ENCODE measurements around the gene CTIF.

CTIF gene

DNA sequence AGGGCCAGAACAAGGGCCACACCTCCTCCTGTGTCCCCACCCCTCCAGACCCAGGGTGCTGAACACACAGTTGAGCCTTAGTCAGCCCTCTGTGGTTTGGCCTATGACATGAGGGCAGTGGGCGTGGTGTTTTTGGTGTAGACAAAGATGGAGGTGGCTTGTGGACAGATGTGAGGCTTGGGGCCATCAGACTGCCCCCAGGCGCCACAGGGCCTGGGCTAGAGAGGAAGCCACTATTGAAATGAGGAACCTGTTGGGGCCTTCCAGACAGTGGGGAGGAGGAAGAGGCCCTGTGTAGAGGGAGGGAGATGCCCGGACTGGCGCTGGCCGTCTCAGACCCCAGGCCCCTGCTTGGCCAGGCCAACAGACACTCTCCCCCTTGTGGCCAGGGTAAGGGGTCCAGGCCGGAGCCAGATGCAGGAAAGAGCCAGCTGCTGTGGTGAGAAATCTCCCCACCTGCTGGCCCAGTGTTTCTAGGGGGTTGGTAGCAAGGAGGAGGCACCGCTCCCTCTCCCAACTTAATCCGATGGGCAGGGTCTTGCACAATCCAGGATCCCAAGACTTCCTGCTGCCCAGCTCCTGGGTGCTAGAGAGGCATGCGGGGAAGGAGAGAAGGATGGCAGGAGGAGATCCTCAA, 358.2 kb downstream of the CTIF start:
- no peak for DNase-seq

GRCh38 chr18:48897531-48897930, 358.7 kb downstream of the CTIF start:
- no peak for DNase-seq

- DNase-seq: no peak
Measured at GRCh38 chr18:48898521-48898920, 359.7 kb downstream of the CTIF start.

DNA sequence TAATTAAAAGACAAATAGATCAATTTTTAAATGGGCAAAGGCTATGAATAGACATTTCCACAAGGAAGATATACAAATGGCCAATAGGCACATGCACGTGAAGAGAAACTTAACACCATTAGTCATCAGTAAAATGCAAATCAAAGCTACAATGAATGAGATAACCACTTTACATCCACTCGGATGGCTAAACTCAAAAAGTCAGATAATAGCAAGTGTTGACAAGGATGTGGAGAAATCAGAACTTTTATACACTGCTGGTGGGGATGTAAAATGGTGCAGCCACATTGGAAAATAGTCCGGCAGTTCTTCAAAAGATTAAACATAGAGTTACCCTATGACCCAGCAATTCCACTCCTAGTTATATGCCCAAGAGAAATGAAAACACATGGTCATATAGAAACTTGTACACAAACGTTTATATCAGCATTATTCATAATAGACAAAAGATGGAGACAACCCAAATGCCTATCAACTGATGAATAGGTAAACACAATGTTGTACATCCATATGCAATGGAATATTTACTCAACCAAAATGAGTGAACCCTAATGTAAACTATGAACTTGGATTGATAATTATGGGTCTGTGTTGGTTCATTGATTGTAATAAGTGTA, 360.8 kb downstream of the CTIF start:
- no peak for DNase-seq

DNA sequence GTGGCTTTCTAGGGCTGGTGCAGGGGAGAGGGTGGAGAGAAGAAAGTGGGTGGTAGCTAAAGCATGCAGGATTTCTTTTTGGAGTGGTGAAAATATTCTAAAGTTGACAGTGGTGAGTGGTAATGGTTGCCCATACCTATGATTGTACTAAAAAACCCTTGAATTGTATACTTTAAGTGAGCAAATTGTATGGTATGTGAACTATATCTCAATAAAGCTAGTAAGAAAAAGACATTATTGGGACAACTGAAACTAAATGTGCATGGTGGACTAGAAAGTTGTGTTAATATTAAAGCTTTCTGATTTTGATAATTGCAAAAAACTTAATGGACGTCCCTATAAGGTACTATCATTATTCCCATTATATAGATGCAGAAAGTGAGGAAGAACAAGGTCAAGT, 361.6 kb downstream of the CTIF start:
- DNase-seq: no peak

DNA sequence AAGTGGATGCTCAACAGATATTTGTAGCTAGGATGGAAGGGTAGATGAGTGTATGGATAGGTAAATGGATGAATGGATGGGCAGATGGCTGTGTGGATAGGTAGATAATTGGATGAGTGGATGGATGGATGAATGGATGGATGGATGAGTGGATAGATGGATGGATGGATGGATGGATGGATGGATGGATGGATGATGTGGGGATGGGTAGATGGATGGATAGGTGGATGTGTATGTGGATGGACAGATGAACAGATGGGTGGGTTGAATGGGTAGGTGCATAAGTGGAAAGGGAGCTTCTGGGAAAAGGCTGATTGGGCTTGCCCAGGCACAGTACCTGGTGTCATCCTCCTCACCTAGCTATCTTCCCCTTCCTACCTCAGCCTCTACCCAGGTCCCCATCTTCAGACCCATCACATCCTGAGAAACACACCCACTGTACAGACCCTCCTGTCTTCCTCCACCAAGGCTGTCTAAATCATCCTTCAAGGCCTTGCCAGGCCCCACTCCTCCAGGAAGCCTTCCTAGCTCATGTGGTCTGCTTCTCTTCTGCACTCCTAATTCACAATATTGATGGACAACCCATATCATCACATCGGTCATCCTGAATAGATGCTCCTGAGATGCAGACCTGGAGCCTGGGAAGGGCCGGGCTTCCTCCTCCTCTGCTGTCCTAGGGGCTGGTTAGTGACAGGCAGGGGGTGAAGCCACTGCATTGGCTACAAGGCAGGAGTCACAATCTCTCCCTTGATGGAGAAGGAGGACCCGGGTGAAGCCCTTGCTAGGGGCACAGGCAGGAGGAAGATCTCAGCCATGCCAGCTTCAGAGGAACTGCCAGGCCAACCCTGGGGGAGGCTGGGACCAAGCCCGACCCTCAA, 362.6 kb downstream of the CTIF start:
- DNase-seq: no peak

DNA sequence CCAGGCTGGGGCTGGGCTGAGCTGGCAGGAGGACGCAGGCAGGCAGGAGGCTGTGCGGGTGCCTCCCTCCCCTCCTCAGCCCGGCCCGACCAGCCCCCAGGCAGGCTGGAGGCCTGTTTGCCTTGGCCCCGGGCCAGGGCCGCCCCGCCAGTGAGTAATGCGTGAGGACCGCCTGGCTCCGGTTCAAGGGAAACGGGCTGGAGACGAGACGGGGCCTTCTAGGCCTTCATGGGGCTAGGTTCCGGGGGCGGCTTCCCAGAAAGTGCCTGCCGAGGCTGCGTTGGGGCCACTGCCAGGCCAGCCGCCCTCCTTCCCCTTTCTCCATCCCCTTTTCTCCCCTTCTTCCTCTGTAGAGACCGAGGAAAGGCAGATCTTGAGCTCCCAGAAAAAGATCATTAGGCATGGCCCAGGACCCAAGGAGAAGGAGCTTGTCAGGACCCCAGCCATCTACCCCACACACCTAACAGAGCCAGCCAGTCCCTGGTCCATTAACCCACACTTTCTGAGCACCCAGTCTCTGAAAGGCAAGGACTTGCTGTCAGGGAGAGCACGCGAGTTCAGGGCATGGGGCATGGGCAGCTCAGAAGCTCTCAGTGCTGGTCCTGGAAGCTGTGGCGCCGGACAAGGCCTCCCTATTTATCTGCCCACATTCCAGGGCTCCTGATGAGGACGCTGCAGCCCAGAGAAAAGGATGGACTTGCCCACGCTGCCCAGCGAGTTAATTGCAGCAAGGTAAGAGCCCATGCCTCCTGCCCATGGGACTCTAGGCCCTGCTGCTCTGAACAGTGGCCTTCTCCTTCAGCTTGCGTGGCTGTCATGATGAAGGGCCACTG, 363.4 kb downstream of the CTIF start:
- DNase-seq: no peak

DNA sequence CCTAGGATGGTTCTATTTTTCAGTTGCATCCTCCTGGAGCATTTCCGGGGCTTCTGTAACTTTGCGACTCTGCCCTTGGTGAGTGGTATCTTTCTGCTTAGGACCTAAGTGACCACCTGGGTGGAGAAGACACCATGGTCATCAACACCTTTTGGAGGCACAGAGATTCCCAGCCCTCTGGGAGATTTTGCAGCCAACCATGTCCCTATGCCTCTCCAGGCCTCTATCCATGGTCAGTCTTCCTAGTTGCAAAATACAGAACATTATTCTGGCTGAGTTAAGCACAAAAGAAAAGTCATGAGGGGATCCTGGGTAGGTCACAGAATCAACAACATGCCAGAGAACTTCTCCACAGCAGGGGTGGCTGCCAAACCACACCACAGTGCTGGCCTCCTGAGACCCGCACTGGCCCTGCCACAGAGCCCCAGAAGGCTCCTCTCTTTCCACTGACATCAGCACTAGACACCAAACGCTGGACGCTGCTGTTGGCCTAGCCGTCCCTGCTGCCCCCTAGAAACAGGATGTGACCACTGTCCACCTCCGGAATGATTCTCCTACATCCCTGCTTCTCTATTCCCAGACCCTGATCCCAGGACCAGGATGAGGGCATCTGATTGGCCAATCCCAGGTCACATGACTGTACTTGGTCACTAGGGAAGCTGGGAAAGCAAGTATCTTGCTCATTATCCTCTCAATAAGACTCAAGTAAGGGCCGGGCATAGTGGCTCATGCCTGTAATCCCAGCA, 364.2 kb downstream of the CTIF start:
- no peak for DNase-seq

DNA sequence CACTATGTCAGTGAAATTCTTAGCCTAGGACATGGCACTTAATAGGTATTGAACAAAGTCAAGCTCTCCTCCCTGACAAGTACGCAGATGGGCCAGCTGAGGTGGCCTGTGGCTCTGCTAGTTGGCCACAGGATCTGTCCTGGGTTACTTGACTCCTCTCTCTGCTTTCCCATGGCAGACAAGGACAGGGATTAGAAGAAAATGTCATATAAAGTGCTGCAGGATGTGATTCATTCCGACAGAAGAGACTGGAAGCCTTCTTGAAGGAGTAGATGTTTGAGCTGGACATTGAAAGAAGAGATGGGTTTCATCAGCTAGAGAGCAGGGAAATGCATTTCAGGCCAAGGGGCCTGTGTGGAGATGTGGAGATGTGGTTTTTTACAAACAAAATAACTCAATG, 365.3 kb downstream of the CTIF start:
- no peak for DNase-seq

DNA sequence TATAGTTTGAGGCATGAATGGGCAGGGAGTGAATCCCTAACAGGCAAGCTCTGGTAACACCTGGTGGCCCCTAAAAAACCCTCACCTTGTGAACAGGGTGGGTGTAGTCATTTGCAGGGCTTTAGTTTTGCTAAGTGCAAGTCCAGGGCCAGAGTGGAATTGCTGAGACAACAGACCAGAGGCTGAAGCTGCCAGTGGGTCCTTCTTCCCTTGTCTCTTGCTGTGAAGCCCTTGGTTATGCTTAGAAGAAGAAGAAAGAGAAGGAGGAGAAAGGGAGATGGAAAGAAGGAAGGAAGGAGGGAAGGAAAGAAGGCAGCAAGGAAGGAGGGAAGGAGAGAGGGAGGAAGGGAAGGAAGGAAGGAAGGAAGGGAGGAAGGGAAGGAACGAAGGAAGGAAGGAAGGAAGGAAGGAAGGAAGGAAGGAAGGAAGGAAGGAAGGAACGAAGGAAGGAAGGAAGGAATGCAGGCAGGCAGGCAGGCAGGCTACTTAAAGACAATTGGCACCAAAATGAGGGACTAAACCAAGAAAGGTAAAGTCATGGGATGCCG, 366.1 kb downstream of the CTIF start:
- no peak for DNase-seq

GRCh38 chr18:48905513-48905912, 366.7 kb downstream of the CTIF start:
- DNase-seq: no peak

GRCh38 chr18:48908916-48909315, 370.1 kb downstream of the CTIF start:
- DNase-seq: no peak

DNA sequence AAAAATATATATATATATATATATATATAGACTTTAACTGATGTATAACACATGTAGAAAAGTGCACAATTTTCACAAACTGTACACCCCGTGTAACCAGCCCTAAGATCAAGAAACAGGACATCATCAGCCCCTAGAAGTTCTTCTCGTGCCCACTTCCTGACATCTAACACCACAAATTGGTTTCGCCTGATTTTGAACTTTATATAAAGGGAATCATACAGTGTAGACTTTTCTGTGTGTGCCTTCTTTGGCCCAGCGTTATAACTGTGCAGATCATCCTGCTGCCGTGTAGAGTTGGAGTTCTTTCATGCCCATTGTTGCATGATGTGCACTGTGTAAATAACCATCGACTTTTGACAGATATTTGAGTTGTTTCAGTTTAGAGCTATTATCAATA, 370.9 kb downstream of the CTIF start:
- no peak for DNase-seq

DNA sequence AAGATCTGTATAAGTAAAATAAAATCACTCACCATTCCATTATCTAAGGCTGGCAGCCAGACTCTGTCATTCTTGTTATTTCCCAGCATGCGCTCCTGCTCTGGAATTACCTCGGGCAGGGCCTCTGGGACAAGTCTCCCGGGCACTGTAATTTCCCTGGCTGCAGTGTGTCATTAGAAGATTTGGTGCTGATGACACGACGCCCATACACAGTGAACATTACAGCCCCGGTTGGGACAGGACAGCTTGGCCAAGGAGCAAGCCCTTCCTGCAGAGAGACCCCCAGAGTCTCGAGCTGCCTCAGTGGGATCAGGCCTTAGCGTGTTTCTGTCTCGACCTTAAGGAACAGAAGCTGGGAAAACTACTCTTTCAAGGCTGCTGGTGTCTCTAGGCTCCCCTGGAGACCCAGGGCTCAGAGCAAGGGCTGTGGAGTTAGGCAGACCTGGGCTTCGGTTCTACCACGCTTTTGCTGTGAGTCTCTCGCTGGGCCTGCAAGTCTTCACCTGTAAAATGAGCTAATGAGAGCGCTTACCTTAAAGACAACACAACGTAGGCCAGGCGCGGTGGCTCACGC, 372.2 kb downstream of the CTIF start:
- DNase-seq: no peak
